ENCODE data around the gene BCL2A1. TPM values are rescaled to one million over a fixed set of nuclear protein-coding genes. Genes with fewer than 3 reads are reported as not detected.
A peak's percentile ranks its signal among the peaks of the same experiment; 100 is the strongest.
"Not testable (repeated sequence)": the region's sequence is repeated elsewhere in the genome, so short reads cannot be mapped to it uniquely, and the experiment has no call there.

BCL2A1 gene
- total and polyA plus RNA-seq, 4 experiments from 2014 or later, result 25.4 to 28.5 (median 27.2) TPM

DNA sequence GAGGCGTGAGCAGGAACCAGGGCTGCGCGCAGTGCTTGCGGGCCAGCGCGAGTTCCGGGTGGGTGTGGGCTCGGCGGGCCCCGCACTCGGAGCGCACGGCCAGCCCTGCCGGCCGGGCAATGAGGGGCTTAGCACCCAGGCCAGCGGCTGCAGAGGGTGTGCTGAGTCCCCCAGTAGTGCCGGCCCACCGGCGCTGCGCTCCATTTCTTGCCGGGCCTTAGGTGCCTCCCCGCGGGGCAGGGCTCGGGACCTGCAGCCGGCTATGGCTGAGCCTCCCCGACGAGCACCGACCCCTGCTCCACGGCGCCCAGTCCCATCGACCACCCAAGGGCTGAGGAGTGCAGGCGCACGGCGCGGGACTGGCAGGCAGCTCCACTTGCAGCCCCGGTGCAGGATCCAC lies 44.9 kb downstream of the BCL2A1 start:
- H3K27ac ChIP-seq (ENCODE audit: low read depth, low read length); H3K4me3 ChIP-seq (ENCODE audit: low read length in 2 of 2); POLR2A ChIA-PET (ENCODE audit: partially characterized antibody); intact Hi-C loops (cut with micrococcal nuclease); H3K27me3 ChIP-seq (ENCODE audit: insufficient read depth, low read length); DNase-seq; H3K27me3 Mint-ChIP-seq; H3K27ac Mint-ChIP-seq; H3K36me3 ChIP-seq (ENCODE audit: insufficient read depth, low read length); H3K4me3 Mint-ChIP-seq; H3K9me3 ChIP-seq (ENCODE audit: control insufficient read depth in 1 of 2, low read length in 2 of 2); CTCF ChIA-PET (ENCODE audit: partially characterized antibody): not testable (repeated sequence)
- Mint-ChIP-seq H3K4me1 (peaks cover 10 to 31% (median 23%) of the 10 kb centered on the region in 4 donors), H3K36me3 (peaks cover 17 to 29% of the 10 kb centered on the region in 2 donors), H3K9me3 (peaks cover 0 to 17% (median 11%) of the 10 kb centered on the region in 8 donors)
- peaks cover 20% of the 10 kb centered on the region for H3K4me1 ChIP-seq (ENCODE audit: insufficient read depth, low read length)

DNA sequence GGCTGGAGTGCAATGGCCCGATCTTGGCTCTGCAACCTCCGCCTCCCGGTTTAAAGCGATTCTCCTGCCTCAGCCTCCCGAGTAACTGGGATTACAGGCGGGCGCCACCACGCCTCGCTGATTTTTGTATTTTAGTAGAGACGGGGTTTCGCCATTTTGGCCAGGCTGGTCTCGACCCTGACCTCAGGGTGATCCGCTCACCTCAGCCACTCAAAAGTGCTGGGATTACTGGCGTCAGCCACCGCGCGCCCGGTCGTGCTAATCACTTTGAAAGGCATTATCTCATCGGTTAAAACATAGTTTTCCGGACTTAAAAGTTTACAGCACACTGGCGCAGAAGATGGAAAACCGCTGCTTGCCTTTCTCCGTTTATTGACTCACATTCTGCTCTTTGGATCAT lies 46.6 kb downstream of the BCL2A1 start:
- H3K36me3 Mint-ChIP-seq, result peaks cover 30 to 40% of the 10 kb centered on the region in 2 donors
- ChIA-PET CTCF (ENCODE audit: partially characterized antibody) (no interaction called here), POLR2A (ENCODE audit: partially characterized antibody) (interaction anchor here (2.5 to 4.6 kb wide), 2 partner anchors 45 to 136 kb away, joined by 26 to 165 read pairs; partner anchors contain the start of genes BCL2A1 and ZFAND6)
- intact Hi-C loops (cut with micrococcal nuclease), result no loop called here
- peaks cover 20% of the 10 kb centered on the region for H3K4me1 ChIP-seq (ENCODE audit: insufficient read depth, low read length)
- H3K27me3 ChIP-seq (ENCODE audit: insufficient read depth, low read length), result no peaks in the 10 kb centered on the region
- H3K4me3 Mint-ChIP-seq, result peak overlapping the region in 6 of 8 donors; percentile 47 to 71 (median 49)
- H3K4me1 Mint-ChIP-seq, result peaks cover 10 to 31% (median 23%) of the 10 kb centered on the region in 4 donors
- H3K27ac ChIP-seq (ENCODE audit: low read depth, low read length), result peak overlapping the region; percentile 85
- no peaks in the 10 kb centered on the region for H3K27me3 Mint-ChIP-seq
- DNase-seq, result no peak
- peak overlapping the region in 3 of 7 donors; percentile 35 to 96 (median 57) for H3K27ac Mint-ChIP-seq
- H3K36me3 ChIP-seq (ENCODE audit: insufficient read depth, low read length), result peaks cover 4% of the 10 kb centered on the region
- peak overlapping the region; percentile 88 to 91 for H3K4me3 ChIP-seq (ENCODE audit: low read length in 2 of 2)
- H3K9me3 Mint-ChIP-seq, result peaks cover 0 to 34% (median 22%) of the 10 kb centered on the region in 8 donors
- no peaks in the 10 kb centered on the region for H3K9me3 ChIP-seq (ENCODE audit: control insufficient read depth in 1 of 2, low read length in 2 of 2)

DNA sequence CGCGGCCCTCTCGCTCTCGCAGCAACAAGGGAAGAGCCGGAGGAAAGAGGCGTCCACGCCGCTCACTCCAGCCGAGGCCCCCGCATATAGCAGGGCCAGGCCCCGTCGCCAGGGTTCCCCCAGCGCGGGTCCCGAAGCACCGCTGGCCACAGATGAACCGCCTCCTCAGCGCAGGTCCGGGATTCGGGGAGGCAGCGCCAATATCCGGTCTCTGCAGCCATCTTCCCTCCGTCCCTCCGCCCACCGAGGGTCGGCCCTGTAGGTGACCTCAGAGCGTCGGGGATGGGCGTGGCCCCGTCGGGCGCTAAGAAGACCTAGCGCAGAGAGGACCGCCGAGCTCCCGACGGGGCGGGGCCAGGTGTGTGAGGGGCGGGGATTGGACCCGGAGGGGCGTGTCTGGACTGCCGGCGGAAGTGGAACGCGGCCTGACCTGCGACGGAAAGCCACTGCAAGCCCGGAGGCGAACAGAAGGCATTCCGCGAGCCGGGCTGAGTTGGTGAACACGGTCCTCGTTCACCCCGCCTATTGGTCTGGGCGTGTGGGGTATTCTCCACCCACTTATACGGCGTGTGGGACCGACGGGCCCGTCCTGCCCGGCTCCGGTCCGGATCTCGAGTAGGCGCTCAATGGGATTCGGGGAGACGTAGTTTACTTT lies 47.4 kb downstream of the BCL2A1 start:
- H3K4me3 Mint-ChIP-seq, result peak overlapping the region; percentile 90 to 94 (median 92)
- H3K4me1 ChIP-seq (ENCODE audit: insufficient read depth, low read length), result peaks cover 20% of the 10 kb centered on the region
- H3K4me3 ChIP-seq (ENCODE audit: low read length in 2 of 2), result peak overlapping the region; percentile 88 to 91
- intact Hi-C loops (cut with micrococcal nuclease), result loop anchor here (1.0 to 2.0 kb wide), 6 partner anchors 26 to 1373 kb away; partner anchors contain the start of genes BCL2A1, FAH, MTHFS and ZFAND6
- peaks cover 10 to 31% (median 22%) of the 10 kb centered on the region in 4 donors for H3K4me1 Mint-ChIP-seq
- DNase-seq, result peak; percentile 97 to 100 (median 99)
- no peaks in the 10 kb centered on the region for H3K27me3 ChIP-seq (ENCODE audit: insufficient read depth, low read length)
- H3K36me3 Mint-ChIP-seq, result peaks cover 37 to 45% of the 10 kb centered on the region in 2 donors
- CTCF ChIA-PET (ENCODE audit: partially characterized antibody), result interaction anchor here (0.9 to 4.0 kb wide), 7 partner anchors 10 to 69 kb away, joined by 3 to 32 read pairs (median 5); partner anchors contain the start of gene MTHFS
- H3K9me3 Mint-ChIP-seq, result peaks cover 0 to 41% (median 25%) of the 10 kb centered on the region in 8 donors
- peaks cover 0 to 5% of the 10 kb centered on the region in 2 donors for H3K9me3 ChIP-seq (ENCODE audit: control insufficient read depth in 1 of 2, low read length in 2 of 2)
- H3K27me3 Mint-ChIP-seq, result no peaks in the 10 kb centered on the region
- POLR2A ChIA-PET (ENCODE audit: partially characterized antibody), result interaction anchor here (0.6 to 4.6 kb wide), 24 partner anchors 8 to 1486 kb away, joined by 3 to 165 read pairs (median 5); partner anchors contain the start of genes BCL2A1, FAH, IREB2 and MTHFS
- peak overlapping the region; percentile 95 to 99 (median 97) for H3K27ac Mint-ChIP-seq
- peaks cover 4% of the 10 kb centered on the region for H3K36me3 ChIP-seq (ENCODE audit: insufficient read depth, low read length)
- H3K27ac ChIP-seq (ENCODE audit: low read depth, low read length), result peak overlapping the region; percentile 85

DNA sequence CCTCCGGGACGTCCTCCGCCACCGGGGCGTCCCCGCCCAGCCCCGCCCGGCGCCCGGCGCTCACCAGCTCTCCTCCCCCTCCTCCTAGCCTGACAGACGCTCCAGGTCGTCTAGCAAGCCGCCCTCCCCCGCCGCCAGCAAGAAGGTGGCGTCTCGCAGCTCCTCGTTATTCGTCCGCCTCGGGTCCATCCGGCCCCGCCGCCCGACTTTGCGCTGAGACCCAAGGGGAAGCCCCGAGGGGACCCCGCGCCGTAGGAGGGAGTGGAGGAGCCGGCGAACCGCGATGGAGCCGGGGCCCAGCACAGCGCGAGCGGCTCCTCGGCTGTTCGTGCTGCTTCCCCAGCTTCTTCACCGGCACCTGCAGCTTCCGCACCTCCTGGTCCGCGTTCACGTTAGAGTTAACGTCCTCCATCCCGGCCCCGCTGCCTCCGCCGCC lies 47.9 kb downstream of the BCL2A1 start:
- DNase-seq, result peak in 2 of 5 donors; percentile 72 to 84
- Histone ChIP-seq H3K4me3 (ENCODE audit: low read length in 2 of 2) (peak overlapping the region; percentile 71 to 91), H3K27me3 (ENCODE audit: insufficient read depth, low read length) (no peaks in the 10 kb centered on the region), H3K27ac (ENCODE audit: low read depth, low read length) (peak overlapping the region; percentile 85), H3K9me3 (ENCODE audit: control insufficient read depth in 1 of 2, low read length in 2 of 2) (peaks cover 0 to 9% of the 10 kb centered on the region in 2 donors), H3K36me3 (ENCODE audit: insufficient read depth, low read length) (peaks cover 4% of the 10 kb centered on the region), H3K4me1 (ENCODE audit: insufficient read depth, low read length) (peaks cover 20% of the 10 kb centered on the region)
- H3K9me3 Mint-ChIP-seq, result peaks cover 0 to 45% (median 27%) of the 10 kb centered on the region in 8 donors
- ChIA-PET POLR2A (ENCODE audit: partially characterized antibody) (interaction anchor here (0.6 to 4.6 kb wide), 26 partner anchors 8 to 1485 kb away, joined by 3 to 165 read pairs (median 6); partner anchors contain the start of genes BCL2A1, FAH, IREB2 and MTHFS), CTCF (ENCODE audit: partially characterized antibody) (interaction anchor here (0.9 to 4.0 kb wide), 7 partner anchors 9 to 69 kb away, joined by 3 to 32 read pairs (median 5); partner anchors contain the start of gene MTHFS)
- peaks cover 10 to 31% (median 22%) of the 10 kb centered on the region in 4 donors for H3K4me1 Mint-ChIP-seq
- peak overlapping the region; percentile 95 to 99 (median 97) for H3K27ac Mint-ChIP-seq
- no peaks in the 10 kb centered on the region for H3K27me3 Mint-ChIP-seq
- peaks cover 40 to 45% of the 10 kb centered on the region in 2 donors for H3K36me3 Mint-ChIP-seq
- intact Hi-C loops (cut with micrococcal nuclease), result loop anchor here (1.0 to 2.0 kb wide), 6 partner anchors 26 to 1374 kb away; partner anchors contain the start of genes BCL2A1, FAH, MTHFS and ZFAND6
- peak overlapping the region; percentile 90 to 94 (median 92) for H3K4me3 Mint-ChIP-seq

DNA sequence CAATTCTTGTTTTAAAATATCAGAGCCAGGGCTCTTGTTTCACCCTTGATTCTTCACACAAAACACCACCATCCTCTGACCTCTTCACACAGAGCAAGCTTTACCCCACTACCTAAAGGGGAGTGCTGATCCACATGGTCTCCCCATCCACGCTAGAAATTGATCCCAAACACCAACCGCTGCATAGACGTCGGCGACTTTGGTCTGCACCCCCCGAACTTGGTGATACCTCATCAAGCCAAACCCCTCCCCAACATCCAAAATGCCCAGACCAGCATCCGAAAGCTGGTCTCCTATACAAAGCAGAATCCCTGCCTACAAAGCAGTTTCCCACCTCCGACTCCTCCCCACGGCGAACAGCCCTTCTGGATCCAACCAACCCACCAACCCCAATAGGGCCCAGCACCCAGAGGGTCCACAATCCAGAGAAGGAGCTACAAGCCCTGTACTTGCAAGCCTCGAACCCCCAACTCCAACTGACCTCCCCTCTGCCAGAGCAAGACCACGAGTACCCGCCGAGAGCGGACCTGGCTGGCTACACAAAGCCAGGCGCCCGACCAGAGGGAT lies 48.4 kb downstream of the BCL2A1 start:
- peak in 2 of 5 donors; percentile 8 to 44 for DNase-seq
- Mint-ChIP-seq H3K9me3 (peaks cover 0 to 50% (median 32%) of the 10 kb centered on the region in 8 donors), H3K4me3 (peak overlapping the region; percentile 90 to 94 (median 92)), H3K27me3 (no peaks in the 10 kb centered on the region), H3K27ac (peak overlapping the region; percentile 95 to 99 (median 97)), H3K36me3 (peaks cover 44 to 48% of the 10 kb centered on the region in 2 donors), H3K4me1 (peaks cover 10 to 31% (median 22%) of the 10 kb centered on the region in 4 donors)
- Histone ChIP-seq H3K27ac (ENCODE audit: low read depth, low read length) (peak overlapping the region; percentile 85), H3K4me1 (ENCODE audit: insufficient read depth, low read length) (peaks cover 20% of the 10 kb centered on the region), H3K36me3 (ENCODE audit: insufficient read depth, low read length) (peaks cover 4% of the 10 kb centered on the region), H3K27me3 (ENCODE audit: insufficient read depth, low read length) (no peaks in the 10 kb centered on the region), H3K9me3 (ENCODE audit: control insufficient read depth in 1 of 2, low read length in 2 of 2) (peaks cover 0 to 14% of the 10 kb centered on the region in 2 donors), H3K4me3 (ENCODE audit: low read length in 2 of 2) (peak overlapping the region; percentile 71 to 91)
- ChIA-PET POLR2A (ENCODE audit: partially characterized antibody) (interaction anchor here (0.7 to 4.6 kb wide), 22 partner anchors 7 to 1485 kb away, joined by 3 to 165 read pairs (median 7); partner anchors contain the start of genes BCL2A1, FAH, IREB2 and MTHFS), CTCF (ENCODE audit: partially characterized antibody) (interaction anchor here (0.5 to 4.0 kb wide), 7 partner anchors 8 to 80 kb away, joined by 3 to 32 read pairs (median 5); partner anchors contain the start of gene MTHFS)
- intact Hi-C loops (cut with micrococcal nuclease), result loop anchor here (1.0 to 2.0 kb wide), 6 partner anchors 25 to 1374 kb away; partner anchors contain the start of genes BCL2A1, FAH, MTHFS and ZFAND6

DNA sequence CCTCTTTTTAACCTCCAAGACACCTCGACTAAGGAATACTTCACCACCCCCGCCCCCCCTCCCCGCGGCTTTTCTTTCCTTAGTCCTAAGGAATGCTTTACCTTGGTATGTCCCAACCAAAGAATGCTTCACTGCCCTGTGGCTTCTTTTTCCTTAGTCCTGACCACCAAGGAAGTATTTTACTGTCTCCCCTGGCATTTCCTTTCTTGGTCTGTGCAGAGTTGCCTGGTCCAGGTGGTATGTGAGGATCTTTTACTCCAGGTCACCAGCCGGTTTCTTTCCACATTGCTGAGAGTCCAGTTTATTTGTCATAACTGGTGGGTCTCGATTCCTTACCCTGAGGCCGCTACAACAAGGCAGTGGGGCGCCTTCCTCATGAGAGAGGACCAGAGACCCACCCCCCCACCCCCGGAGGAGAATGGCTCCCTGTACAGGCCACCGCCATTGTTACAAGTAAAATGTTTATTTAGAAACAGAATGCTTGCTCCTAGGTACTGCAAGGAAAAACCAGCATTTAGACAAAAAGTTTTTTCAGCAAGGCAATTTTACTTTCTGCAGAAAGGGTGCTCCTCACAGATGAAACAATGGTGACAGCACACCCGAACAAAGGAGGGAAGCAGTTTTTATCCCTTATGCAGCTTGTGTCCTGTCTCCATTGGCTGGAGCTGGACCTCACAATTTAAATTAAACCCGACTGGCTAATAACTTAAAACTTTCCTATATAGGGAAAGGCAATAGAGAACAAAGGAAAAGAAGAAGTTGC lies 51.1 kb downstream of the BCL2A1 start:
- H3K4me3 Mint-ChIP-seq, result peak overlapping the region in 3 of 8 donors; percentile 17 to 43 (median 20)
- intact Hi-C loops (cut with micrococcal nuclease), result no loop called here
- ChIA-PET POLR2A (ENCODE audit: partially characterized antibody) (interaction anchor here (4.0 to 4.6 kb wide), 2 partner anchors 23 to 49 kb away, joined by 153 to 165 read pairs; partner anchors contain the start of genes BCL2A1 and MTHFS), CTCF (ENCODE audit: partially characterized antibody) (interaction anchor here (1.4 to 4.0 kb wide), 2 partner anchors 12 to 23 kb away, joined by 4 to 32 read pairs; partner anchors contain the start of gene MTHFS)
- peaks cover 0 to 77% (median 57%) of the 10 kb centered on the region in 8 donors for H3K9me3 Mint-ChIP-seq
- no peaks in the 10 kb centered on the region for H3K27me3 Mint-ChIP-seq
- peaks cover 47 to 56% of the 10 kb centered on the region in 2 donors for H3K36me3 Mint-ChIP-seq
- peaks cover 10 to 31% (median 22%) of the 10 kb centered on the region in 4 donors for H3K4me1 Mint-ChIP-seq
- Histone ChIP-seq H3K27ac (ENCODE audit: low read depth, low read length) (no peak overlapping the region), H3K4me1 (ENCODE audit: insufficient read depth, low read length) (peaks cover 20% of the 10 kb centered on the region), H3K36me3 (ENCODE audit: insufficient read depth, low read length) (peaks cover 4% of the 10 kb centered on the region), H3K27me3 (ENCODE audit: insufficient read depth, low read length) (no peaks in the 10 kb centered on the region), H3K9me3 (ENCODE audit: control insufficient read depth in 1 of 2, low read length in 2 of 2) (peaks cover 0 to 30% of the 10 kb centered on the region in 2 donors), H3K4me3 (ENCODE audit: low read length in 2 of 2) (no peak overlapping the region)
- DNase-seq, result no peak
- H3K27ac Mint-ChIP-seq, result peak overlapping the region in 2 of 7 donors; percentile 41 to 54

Data from CD4-positive, alpha-beta memory T cell (primary cell).